SK-N-SH treated with all-trans-retinoic acid at 6 μM for 48 hours (cell line): Measurements from ENCODE around the gene DUSP2.

ENCODE experiments used
- ARNTL ChIP-seq: fragments of 450-650 bp; formaldehyde crosslinking; IDR thresholded peaks from 2 replicates; pipeline ENCODE4 v1.5.0; 2020; ENCODE audit warnings: low read depth, mild to moderate bottlenecking, moderate library complexity, borderline replicate concordance
- BACH2 ChIP-seq: fragments of 250-450 bp; sonication (Bioruptor Pico); IDR thresholded peaks from 2 replicates; pipeline ENCODE4 v1.9.0; 2021; ENCODE audit warnings: mild to moderate bottlenecking, borderline replicate concordance
- CREB5 ChIP-seq: fragments of 250-450 bp; sonication (Bioruptor Pico); IDR thresholded peaks from 2 replicates; pipeline ENCODE4 v1.5.1; 2020; ENCODE audit warnings: low read depth, mild to moderate bottlenecking, moderate library complexity
- CSDC2 ChIP-seq: fragments of 250-450 bp; sonication (Bioruptor Pico); IDR thresholded peaks from 2 replicates; pipeline ENCODE4 v1.5.0; 2020; ENCODE audit warnings: mild to moderate bottlenecking, moderate library complexity
- PATZ1 ChIP-seq: fragments of 250-450 bp; sonication (Bioruptor Pico); IDR thresholded peaks from 2 replicates; pipeline ENCODE4 v1.8.0; 2020; ENCODE audit warnings: mild to moderate bottlenecking, moderate library complexity, borderline replicate concordance
- POU6F1 ChIP-seq: fragments of 250-450 bp; sonication (Bioruptor Pico); IDR thresholded peaks from 2 replicates; pipeline ENCODE4 v1.8.0; 2021; ENCODE audit warnings: low read depth, mild to moderate bottlenecking, moderate library complexity, borderline replicate concordance
- PPARA ChIP-seq: fragments of 250-450 bp; sonication (Bioruptor Pico); IDR thresholded peaks from 2 replicates; pipeline ENCODE4 v1.5.0; 2020; ENCODE audit warnings: mild to moderate bottlenecking, borderline replicate concordance
- RARB ChIP-seq: fragments of 250-450 bp; sonication (Bioruptor Pico); IDR thresholded peaks from 2 replicates; pipeline ENCODE4 v1.8.0; 2021; ENCODE audit warnings: mild to moderate bottlenecking, moderate library complexity
- TSHZ2 ChIP-seq: fragments of 250-450 bp; sonication (Bioruptor Pico); IDR thresholded peaks from 2 replicates; pipeline ENCODE4 v1.5.0; 2020; ENCODE audit warnings: mild to moderate bottlenecking, moderate library complexity
- ZC3H10 ChIP-seq: fragments of 250-450 bp; sonication (Bioruptor Pico); IDR thresholded peaks from 2 replicates; pipeline ENCODE4 v1.5.1; 2021; ENCODE audit warnings: mild to moderate bottlenecking, moderate library complexity
- ZFP3 ChIP-seq: fragments of 250-450 bp; sonication (Bioruptor Pico); IDR thresholded peaks from 2 replicates; pipeline ENCODE4 v1.5.0; 2020; ENCODE audit warnings: mild to moderate bottlenecking, moderate library complexity
- ZNF565 ChIP-seq: fragments of 450-650 bp; formaldehyde crosslinking; conservative IDR thresholded peaks from 2 replicates; pipeline ENCODE4 v1.5.0; 2020; ENCODE audit warnings: low read depth, mild to moderate bottlenecking, moderate library complexity
- ZNF70 ChIP-seq: fragments of 450-650 bp; formaldehyde crosslinking; IDR thresholded peaks from 2 replicates; pipeline ENCODE4 v1.5.0; 2020; ENCODE audit warnings: mild to moderate bottlenecking, moderate library complexity
- ZNF8 ChIP-seq: fragments of 450-650 bp; formaldehyde crosslinking; IDR thresholded peaks from 2 replicates; pipeline ENCODE4 v1.5.0; 2020; ENCODE audit warnings: mild to moderate bottlenecking, moderate library complexity

- TF ChIP-seq ZFP3 (CRISPR knock-in tag) (no peak), PPARA (CRISPR knock-in tag) (no peak), ZC3H10 (CRISPR knock-in tag) (no peak), BACH2 (CRISPR knock-in tag) (no peak), POU6F1 (no peak), ZNF70 (CRISPR knock-in tag) (no peak), RARB (CRISPR knock-in tag) (no peak), CREB5 (no peak), ZNF8 (CRISPR knock-in tag) (no peak), ARNTL (CRISPR knock-in tag) (no peak), PATZ1 (CRISPR knock-in tag) (no peak), CSDC2 (no peak), TSHZ2 (CRISPR knock-in tag) (no peak), ZNF565 (no peak)
Observed at GRCh38 chr2:96138179-96139145, 6.8 kb downstream of the DUSP2 start, which contains the start of gene ASTL.
